ENCODE measurements around the gene TYK2. TPM values are rescaled to one million over a fixed set of nuclear protein-coding genes. Genes with fewer than 3 reads are reported as not detected.

TYK2 gene
- total RNA-seq, 2 experiments from 2014 or later: 216 to 240 TPM

Small RNA genes lying within 50 kb of the gene (microRNA-seq; reads per million reads assigned to microRNA genes)
- gene MIR1181: 4.0 reads per million

Other genes with a start within 250 kb of the TYK2 start
- 100 to 1,000 TPM; 408 to 412 TPM for gene DNMT1, start 185.6 kb downstream of the TYK2 start, total RNA-seq
- gene S1PR2, start 149.2 kb downstream of the TYK2 start, total RNA-seq: 1 to 10 TPM; 3.5 to 3.8 TPM
- 10 to 100 TPM; 85.9 to 87.0 TPM for gene MRPL4, start 128.4 kb downstream of the TYK2 start, total RNA-seq
- 10 to 100 TPM; 10.7 to 11.1 TPM for gene ICAM1, start 109.5 kb downstream of the TYK2 start, total RNA-seq
- gene ICAM4, start 93.6 kb downstream of the TYK2 start, total RNA-seq: 1 to 10 TPM in 1 of 2 experiments, under 1 TPM in 1; 0.99 to 1.1 TPM
- under 1 TPM; 0.29 to 0.57 TPM for gene ICAM5, start 90.6 kb downstream of the TYK2 start, total RNA-seq
- gene ZGLP1, start 70.8 kb downstream of the TYK2 start, total RNA-seq: 1 to 10 TPM; 3.4 to 3.8 TPM
- gene FDX2, start 64.6 kb downstream of the TYK2 start, total RNA-seq: 1 to 10 TPM; 8.2 to 9.4 TPM
- gene RAVER1, start 47.0 kb downstream of the TYK2 start, total RNA-seq: 10 to 100 TPM; 79.8 to 91.7 TPM
- gene ICAM3, start 40.9 kb downstream of the TYK2 start, total RNA-seq: 100 to 1,000 TPM; 194 to 202 TPM
- 100 to 1,000 TPM; 264 to 288 TPM for gene CDC37, start 23.0 kb upstream of the TYK2 start, total RNA-seq
- gene PDE4A, start 40.0 kb upstream of the TYK2 start, total RNA-seq: 10 to 100 TPM; 54.2 to 56.0 TPM
- gene KEAP1, start 122.8 kb upstream of the TYK2 start, total RNA-seq: 10 to 100 TPM; 89.4 to 92.1 TPM
- gene S1PR5, start 136.9 kb upstream of the TYK2 start, total RNA-seq: under 1 TPM; 0.89 to 0.95 TPM
- gene ATG4D, start 163.3 kb upstream of the TYK2 start, total RNA-seq: 10 to 100 TPM; 46.1 to 46.9 TPM
- gene KRI1, start 185.4 kb upstream of the TYK2 start, total RNA-seq: 10 to 100 TPM; 64.0 to 72.8 TPM
- gene CDKN2D, start 188.4 kb upstream of the TYK2 start, total RNA-seq: 10 to 100 TPM; 86.0 to 88.7 TPM
- not detected for gene AP1M2, start 206.7 kb upstream of the TYK2 start, total RNA-seq
- gene SLC44A2, start 245.0 kb upstream of the TYK2 start, total RNA-seq: 100 to 1,000 TPM; 112 to 121 TPM